BLaER1 (cell line): ENCODE measurements around the gene CACNA1I.

Experiments used
- H3K27ac ChIP-seq: shearing (Covaris generic); formaldehyde crosslinking; 2 replicates; pipeline ENCODE4 v1.8.1; 2022
- H3K27me3 ChIP-seq: shearing (Covaris generic); formaldehyde crosslinking; 2 replicates; pipeline ENCODE4 v1.8.1; 2022
- H3K36me3 ChIP-seq: shearing (Covaris generic); formaldehyde crosslinking; 2 replicates; pipeline ENCODE4 v1.8.1; 2022
- H3K4me1 ChIP-seq: shearing (Covaris generic); formaldehyde crosslinking; 2 replicates; pipeline ENCODE4 v1.8.1; 2022
- H3K4me2 ChIP-seq: shearing (Covaris generic); formaldehyde crosslinking; 2 replicates; pipeline ENCODE4 v1.8.1; 2022
- H3K4me3 ChIP-seq: shearing (Covaris generic); formaldehyde crosslinking; 2 replicates; pipeline ENCODE4 v1.8.1; 2022
- H3K9ac ChIP-seq: shearing (Covaris generic); formaldehyde crosslinking; 2 replicates; pipeline ENCODE4 v1.8.1; 2022
- H3K9me3 ChIP-seq: shearing (Covaris generic); formaldehyde crosslinking; 2 replicates; pipeline ENCODE4 v1.8.1; 2022
- H4K20me1 ChIP-seq: shearing (Covaris generic); formaldehyde crosslinking; 2 replicates; pipeline ENCODE4 v1.8.1; 2022
- Cebpa-rat ChIP-seq: shearing (Covaris generic); IDR thresholded peaks from 2 replicates; pipeline ENCODE4 v1.8.1; 2022

The CACNA1I gene

DNA sequence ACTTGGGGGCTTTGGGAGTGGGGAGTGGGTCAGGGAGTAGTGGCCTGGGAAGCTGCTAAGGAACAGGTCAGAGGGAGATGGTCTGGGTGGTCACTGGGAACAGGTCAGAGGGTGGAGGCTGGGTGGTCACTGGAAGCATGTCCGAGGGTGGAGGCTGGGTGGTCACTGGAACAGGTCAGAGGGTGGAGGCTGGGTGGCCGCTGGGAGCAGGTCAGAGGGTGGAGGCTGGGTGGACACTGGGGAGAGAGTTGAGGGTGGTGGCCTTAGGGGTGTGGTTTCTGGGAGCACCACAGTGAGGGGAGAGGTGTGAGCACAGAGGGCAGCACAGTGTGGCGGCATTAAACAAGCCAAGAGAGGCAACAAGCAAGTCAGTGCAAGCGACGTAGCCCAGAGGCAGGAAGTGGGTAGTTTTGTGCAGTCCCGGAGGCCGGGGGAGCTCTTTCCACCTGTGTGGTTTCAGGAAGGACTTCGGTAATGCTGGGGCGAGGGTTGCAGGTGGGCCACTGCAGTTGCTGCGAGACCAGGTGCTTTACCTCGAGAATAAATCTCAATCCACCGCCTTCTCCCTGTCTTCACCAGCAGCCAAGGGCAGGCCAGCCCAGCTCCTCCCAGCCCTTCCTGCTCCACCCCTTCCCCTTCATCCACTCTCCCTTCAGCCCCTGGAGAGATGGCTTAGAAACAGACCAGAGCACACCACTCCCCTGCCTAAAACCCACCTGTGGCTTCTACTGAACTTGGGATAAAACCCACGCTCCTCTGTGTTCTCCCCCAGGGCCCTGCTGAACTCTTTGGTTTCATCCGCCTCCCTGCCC is 3.2 kb upstream of the CACNA1I start:
- Histone ChIP-seq H3K36me3 (no peaks in the 10 kb centered on the region), H4K20me1 (no peaks in the 10 kb centered on the region), H3K9me3 (peaks cover 8% of the 10 kb centered on the region; the same call in 1 of the 2 replicates), H3K4me2 (peak overlapping the region; percentile 78), H3K4me1 (peaks cover 37% of the 10 kb centered on the region), H3K27me3 (no peaks in the 10 kb centered on the region), H3K27ac (peak overlapping the region; percentile 60), H3K9ac (peak overlapping the region; percentile 44), H3K4me3 (peak overlapping the region; percentile 36; the same call in 1 of the 2 replicates)
- no peak for TF ChIP-seq Cebpa-rat

DNA sequence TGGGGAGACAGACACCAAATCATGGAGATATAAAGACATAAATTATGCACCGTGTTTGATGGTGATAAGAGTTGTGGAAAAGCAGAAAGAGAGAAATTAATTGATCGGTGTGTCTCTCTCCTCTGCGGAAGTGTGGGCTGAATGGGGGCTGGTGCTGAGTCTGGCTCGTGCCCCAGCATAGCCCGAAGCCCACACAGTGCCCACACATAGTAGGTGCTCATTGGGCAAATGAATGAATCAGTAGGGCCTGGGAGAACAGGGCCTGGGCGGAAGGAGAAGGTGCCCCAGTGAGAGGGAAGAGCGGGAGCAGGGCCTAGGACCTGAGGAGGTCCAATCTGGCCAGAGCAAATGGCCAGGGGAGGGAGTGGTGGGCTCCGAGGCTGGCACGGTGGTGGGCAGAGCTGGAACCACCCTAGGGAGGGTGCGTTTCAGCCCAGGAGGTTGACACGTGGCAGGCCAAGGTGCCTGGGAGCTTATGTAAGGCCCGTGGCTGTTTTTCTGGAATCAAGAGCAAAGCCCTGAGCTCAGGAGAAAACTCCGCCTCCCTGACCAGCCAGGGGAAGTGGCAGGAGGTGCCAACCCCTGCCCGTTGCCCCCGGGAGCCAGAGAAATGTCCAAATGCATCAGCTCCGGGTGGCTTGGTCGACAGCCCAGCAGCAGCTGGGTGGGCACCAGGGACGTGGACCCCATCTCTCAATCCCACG is 2.1 kb upstream of the CACNA1I start:
- Histone ChIP-seq H3K36me3 (no peaks in the 10 kb centered on the region), H3K9ac (peak overlapping the region; percentile 44), H3K27ac (peak overlapping the region; percentile 60), H3K4me1 (peaks cover 36% of the 10 kb centered on the region), H3K4me2 (peak overlapping the region; percentile 78), H3K4me3 (no peak overlapping the region; the same call in 1 of the 2 replicates), H3K27me3 (no peaks in the 10 kb centered on the region), H3K9me3 (peaks cover 8% of the 10 kb centered on the region; the same call in 1 of the 2 replicates), H4K20me1 (no peaks in the 10 kb centered on the region)
- TF ChIP-seq Cebpa-rat, result no peak

DNA sequence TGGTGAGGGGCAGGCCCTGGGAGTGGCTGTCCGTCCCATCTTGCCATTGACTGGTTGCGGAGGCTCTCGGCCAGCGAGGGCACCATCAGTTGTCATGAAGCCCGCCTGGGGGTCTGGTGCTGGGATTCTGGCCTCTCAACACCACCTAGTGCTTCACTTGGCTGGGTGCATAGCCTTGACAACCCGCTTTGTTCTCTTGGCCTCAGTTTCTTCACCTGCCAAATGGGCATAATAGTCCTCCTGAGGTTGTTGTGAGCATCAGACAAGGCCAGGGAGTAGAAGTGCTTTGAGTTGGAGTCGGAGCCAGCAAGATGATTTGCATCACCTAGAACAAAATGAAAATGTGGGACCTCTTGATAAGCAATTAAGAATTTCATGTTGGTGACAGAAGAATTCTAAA is 1.5 kb upstream of the CACNA1I start:
- Histone ChIP-seq H3K9ac (no peak overlapping the region), H3K9me3 (peaks cover 8% of the 10 kb centered on the region; the same call in 1 of the 2 replicates), H3K27me3 (no peaks in the 10 kb centered on the region), H3K36me3 (no peaks in the 10 kb centered on the region), H3K27ac (no peak overlapping the region; the same call in 1 of the 2 replicates), H3K4me2 (peak overlapping the region; percentile 78), H4K20me1 (no peaks in the 10 kb centered on the region), H3K4me3 (no peak overlapping the region), H3K4me1 (peaks cover 32% of the 10 kb centered on the region)
- no peak for TF ChIP-seq Cebpa-rat

DNA sequence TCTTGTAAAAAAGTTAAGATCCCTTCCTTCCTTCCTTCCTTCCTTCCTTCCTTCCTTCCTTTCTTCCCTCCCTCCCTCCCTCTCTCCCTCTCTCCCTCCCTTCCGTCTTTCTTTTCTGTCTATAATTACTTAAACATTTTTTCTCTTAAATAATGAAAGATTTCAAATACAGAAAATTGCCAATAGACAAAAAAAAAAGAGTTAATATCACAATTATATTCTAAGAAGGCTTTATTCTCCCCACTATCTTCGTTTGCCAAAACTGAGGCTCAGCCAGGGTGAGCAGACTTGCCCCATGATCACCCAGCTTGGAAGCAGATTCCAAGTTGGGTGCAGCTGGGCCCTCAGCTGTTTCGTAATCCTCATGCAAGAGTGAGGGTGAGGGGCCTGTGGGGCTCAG is 327 bp upstream of the CACNA1I start:
- peaks cover 39% of the 10 kb centered on the region for H3K4me1 ChIP-seq
- H3K27ac ChIP-seq, result no peak overlapping the region
- no peaks in the 10 kb centered on the region for H3K27me3 ChIP-seq
- no peak overlapping the region for H3K9ac ChIP-seq
- H4K20me1 ChIP-seq, result no peaks in the 10 kb centered on the region
- peaks cover 8% of the 10 kb centered on the region; the same call in 1 of the 2 replicates for H3K9me3 ChIP-seq
- no peak for TF ChIP-seq Cebpa-rat
- H3K4me2 ChIP-seq, result no peak overlapping the region
- H3K36me3 ChIP-seq, result no peaks in the 10 kb centered on the region
- H3K4me3 ChIP-seq, result no peak overlapping the region

DNA sequence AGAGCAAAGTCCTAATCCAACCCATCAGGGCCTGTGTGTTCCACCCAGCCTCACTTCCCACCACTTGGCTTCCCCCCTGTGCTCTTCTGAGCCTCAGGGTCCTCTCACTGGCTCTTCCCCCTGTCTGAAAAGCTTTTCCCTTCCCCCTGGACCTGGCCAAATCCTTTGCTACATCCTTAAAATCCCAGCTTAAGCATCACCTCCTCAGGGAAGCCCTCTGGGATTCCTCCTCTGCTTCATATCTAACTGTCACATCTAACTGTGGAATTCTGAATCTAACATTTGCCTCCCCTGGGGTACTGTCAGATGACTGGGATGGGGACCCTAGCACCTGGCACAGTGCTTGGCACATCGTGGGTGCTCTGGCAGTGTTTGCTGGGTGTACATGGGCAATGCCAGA is 985 bp downstream of the CACNA1I start:
- no peak overlapping the region for H3K9ac ChIP-seq
- H4K20me1 ChIP-seq, result no peaks in the 10 kb centered on the region
- no peak for TF ChIP-seq Cebpa-rat
- no peaks in the 10 kb centered on the region for H3K36me3 ChIP-seq
- H3K27me3 ChIP-seq, result no peaks in the 10 kb centered on the region
- peaks cover 50% of the 10 kb centered on the region for H3K4me1 ChIP-seq
- H3K4me2 ChIP-seq, result no peak overlapping the region
- peaks cover 8% of the 10 kb centered on the region; the same call in 1 of the 2 replicates for H3K9me3 ChIP-seq
- no peak overlapping the region for H3K27ac ChIP-seq
- no peak overlapping the region for H3K4me3 ChIP-seq

DNA sequence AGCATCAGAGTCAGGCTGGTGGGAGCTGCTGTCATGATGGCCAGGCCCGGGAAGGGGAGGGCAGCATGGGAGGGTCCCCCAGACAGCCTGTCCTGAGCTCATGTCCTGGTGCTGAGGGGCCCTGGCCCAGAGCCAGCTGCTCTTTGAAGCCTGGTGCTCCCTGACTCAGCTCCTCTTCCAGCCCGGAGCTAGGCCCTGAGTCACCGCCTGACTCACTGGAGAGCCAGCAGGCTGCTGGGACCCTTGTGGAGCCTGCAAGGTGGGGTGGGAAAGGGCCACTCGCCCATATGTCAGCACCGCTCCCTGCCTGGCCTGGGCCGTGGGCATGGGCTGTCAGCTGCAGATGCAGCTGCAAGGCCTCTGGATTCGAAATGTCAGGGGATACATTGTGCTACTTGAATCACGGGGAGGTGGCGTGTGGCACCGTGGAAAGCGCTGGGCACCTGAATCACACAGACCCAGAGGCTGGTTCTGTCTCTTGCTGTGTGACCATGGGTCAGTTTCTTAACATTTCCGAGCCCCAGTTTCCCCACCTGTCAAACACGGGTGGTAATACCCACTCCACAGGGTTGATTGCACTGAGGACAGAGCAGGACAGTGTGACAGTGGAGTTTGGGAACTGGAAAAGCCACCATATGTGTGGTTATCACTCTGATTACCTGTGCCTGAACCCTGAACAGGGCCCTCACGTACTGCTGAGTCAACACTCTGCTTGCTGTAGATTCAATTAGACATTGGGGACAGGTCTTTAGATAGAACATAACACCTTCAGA is 4.4 kb downstream of the CACNA1I start:
- Histone ChIP-seq H3K4me2 (peak overlapping the region; percentile 20; the same call in 1 of the 2 replicates), H3K27me3 (no peaks in the 10 kb centered on the region), H3K9ac (no peak overlapping the region), H3K36me3 (no peaks in the 10 kb centered on the region), H3K27ac (0 out of 2 replicates have a peak overlapping the region, but pooled peaks have one; percentile 38), H3K4me1 (peaks cover 47% of the 10 kb centered on the region), H4K20me1 (no peaks in the 10 kb centered on the region), H3K9me3 (0 out of 2 replicates have a peak, but pooled peaks cover 5% of the 10 kb centered on the region), H3K4me3 (no peak overlapping the region)
- no peak for TF ChIP-seq Cebpa-rat

DNA sequence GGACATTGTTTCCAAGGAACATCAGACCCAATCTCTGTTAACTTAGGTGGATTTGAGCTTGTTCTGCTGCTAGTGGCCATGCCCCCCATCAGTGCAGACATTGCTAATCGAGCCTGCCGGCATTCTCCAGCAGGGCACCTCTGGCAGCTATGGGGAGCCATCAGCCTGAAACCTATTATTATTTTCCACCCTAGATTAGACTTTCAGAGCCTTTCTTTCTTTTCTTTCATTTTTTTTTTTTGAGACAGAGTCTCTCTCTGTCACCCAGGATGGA is 4.9 kb downstream of the CACNA1I start:
- Histone ChIP-seq H3K4me2 (no peak overlapping the region), H3K4me3 (no peak overlapping the region), H4K20me1 (no peaks in the 10 kb centered on the region), H3K4me1 (peaks cover 46% of the 10 kb centered on the region), H3K9me3 (0 out of 2 replicates have a peak, but pooled peaks cover 2% of the 10 kb centered on the region), H3K27ac (no peak overlapping the region), H3K9ac (no peak overlapping the region), H3K27me3 (no peaks in the 10 kb centered on the region), H3K36me3 (no peaks in the 10 kb centered on the region)
- TF ChIP-seq Cebpa-rat, result no peak

DNA sequence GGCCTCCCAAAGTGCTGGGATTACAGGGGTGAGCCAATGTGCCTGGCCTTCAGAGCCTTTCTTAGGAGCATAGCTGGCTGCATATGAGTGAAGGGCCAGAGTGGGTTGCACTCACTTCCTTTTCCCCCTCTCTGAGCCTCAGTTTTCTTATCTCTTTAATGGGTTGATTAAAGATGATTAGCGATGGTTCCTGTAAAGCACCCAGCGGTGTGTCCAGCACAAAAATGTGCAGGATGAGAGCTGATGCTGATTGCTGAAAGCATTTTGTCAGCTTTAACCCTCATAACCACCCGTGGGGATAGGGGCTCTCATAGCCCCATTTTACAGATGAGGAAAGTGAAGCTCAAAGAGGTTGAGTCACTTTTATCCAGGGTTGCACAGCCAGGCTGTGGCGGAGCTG is 5.5 kb downstream of the CACNA1I start:
- Histone ChIP-seq H3K27me3 (no peaks in the 10 kb centered on the region), H3K9ac (no peak overlapping the region), H3K9me3 (no peaks in the 10 kb centered on the region), H3K27ac (no peak overlapping the region), H3K4me1 (peaks cover 46% of the 10 kb centered on the region), H3K36me3 (no peaks in the 10 kb centered on the region), H3K4me3 (no peak overlapping the region), H4K20me1 (no peaks in the 10 kb centered on the region), H3K4me2 (peak overlapping the region; percentile 81)
- no peak for TF ChIP-seq Cebpa-rat

DNA sequence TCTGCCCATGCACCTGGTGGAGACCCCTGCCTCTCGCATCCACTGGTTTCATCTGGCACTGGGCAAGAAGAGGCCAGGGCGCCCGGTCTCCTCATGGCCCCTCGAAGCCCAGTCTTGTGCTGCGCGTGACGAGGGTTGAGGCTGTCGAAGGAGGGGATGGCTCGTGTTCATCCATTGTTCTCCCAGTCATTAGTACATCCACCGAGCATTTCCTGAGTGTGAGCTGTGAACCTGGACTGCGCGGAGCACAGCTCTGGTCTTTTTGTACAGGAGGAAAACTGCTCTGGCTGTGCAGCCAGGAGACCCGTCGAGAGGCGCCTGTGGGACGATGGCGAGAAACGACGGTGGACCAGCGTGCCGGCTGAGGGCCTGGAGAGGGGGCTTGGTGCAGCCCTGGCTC is 6.8 kb downstream of the CACNA1I start:
- TF ChIP-seq Cebpa-rat, result no peak
- H3K27me3 ChIP-seq, result no peaks in the 10 kb centered on the region
- no peaks in the 10 kb centered on the region for H3K36me3 ChIP-seq
- H3K9ac ChIP-seq, result no peak overlapping the region
- H3K27ac ChIP-seq, result peak overlapping the region; percentile 70; the same call in 1 of the 2 replicates
- peak overlapping the region; percentile 81 for H3K4me2 ChIP-seq
- peaks cover 46% of the 10 kb centered on the region for H3K4me1 ChIP-seq
- no peaks in the 10 kb centered on the region for H3K9me3 ChIP-seq
- H3K4me3 ChIP-seq, result no peak overlapping the region
- no peaks in the 10 kb centered on the region for H4K20me1 ChIP-seq
